ENCODE data around the gene CYB561D1.

The CYB561D1 gene

DNA sequence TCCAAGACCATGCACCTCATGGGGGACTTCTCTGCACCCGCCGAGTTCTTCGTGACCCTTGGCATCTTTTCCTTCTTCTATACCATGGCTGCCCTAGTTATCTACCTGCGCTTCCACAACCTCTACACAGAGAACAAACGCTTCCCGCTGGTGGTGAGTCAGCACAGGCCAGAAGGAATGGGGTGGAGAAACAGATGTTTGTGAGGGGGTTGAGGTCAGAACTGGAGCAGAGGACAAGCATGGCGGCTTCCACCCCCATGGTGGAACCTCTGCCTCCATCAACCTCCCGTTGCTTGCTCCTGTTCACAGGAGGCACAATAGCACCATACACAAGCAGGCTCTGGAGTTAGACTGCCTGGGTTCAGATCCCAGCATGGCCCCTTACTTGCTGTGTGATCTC lies 17.1 kb upstream of the CYB561D1 start:
- Histone ChIP-seq H3K4me1 (ENCODE audit: insufficient read depth, low read length, severe bottlenecking) (no peaks in the 10 kb centered on the region), H4K20me1 (ENCODE audit: insufficient read depth, low read length) (no peaks in the 10 kb centered on the region)
- TF ChIP-seq, protein P1, sequence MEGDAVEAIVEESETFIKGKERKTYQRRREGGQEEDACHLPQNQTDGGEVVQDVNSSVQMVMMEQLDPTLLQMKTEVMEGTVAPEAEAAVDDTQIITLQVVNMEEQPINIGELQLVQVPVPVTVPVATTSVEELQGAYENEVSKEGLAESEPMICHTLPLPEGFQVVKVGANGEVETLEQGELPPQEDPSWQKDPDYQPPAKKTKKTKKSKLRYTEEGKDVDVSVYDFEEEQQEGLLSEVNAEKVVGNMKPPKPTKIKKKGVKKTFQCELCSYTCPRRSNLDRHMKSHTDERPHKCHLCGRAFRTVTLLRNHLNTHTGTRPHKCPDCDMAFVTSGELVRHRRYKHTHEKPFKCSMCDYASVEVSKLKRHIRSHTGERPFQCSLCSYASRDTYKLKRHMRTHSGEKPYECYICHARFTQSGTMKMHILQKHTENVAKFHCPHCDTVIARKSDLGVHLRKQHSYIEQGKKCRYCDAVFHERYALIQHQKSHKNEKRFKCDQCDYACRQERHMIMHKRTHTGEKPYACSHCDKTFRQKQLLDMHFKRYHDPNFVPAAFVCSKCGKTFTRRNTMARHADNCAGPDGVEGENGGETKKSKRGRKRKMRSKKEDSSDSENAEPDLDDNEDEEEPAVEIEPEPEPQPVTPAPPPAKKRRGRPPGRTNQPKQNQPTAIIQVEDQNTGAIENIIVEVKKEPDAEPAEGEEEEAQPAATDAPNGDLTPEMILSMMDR (IDR thresholded peaks at IDR 0.05; ENCODE audit: low read length) = no peak
- no peak for TF ChIP-seq EZH2 (IDR thresholded peaks at IDR 0.05; ENCODE audit: borderline replicate concordance, low read length)

DNA sequence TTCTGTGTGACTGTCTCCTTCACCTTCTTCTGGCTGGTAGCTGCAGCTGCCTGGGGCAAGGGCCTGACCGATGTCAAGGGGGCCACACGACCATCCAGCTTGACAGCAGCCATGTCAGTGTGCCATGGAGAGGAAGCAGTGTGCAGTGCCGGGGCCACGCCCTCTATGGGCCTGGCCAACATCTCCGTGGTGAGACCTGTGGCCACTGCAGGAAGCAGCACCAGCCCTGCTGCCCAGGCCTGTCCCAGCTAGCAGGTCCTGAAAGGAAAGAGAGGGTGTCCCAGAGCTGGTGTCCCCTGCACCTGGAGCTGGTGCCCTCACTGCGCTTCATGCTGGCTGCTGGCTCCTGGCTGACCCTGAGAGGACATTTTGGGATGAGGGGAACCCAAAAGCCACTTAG lies 16.1 kb upstream of the CYB561D1 start:
- H3F3A ChIP-seq (ENCODE audit: insufficient read depth, low read length) = no peaks in the 10 kb centered on the region
- peaks cover under 1% of the 10 kb centered on the region for H3K4me1 ChIP-seq (ENCODE audit: insufficient read depth, low read length, severe bottlenecking)
- no peak overlapping the region for H2AFZ ChIP-seq (ENCODE audit: low read length)
- no peaks in the 10 kb centered on the region for H3K9me2 ChIP-seq (ENCODE audit: low read depth, low read length)
- no peaks in the 10 kb centered on the region for H4K20me1 ChIP-seq (ENCODE audit: insufficient read depth, low read length)
- TF ChIP-seq, protein P1 (IDR thresholded peaks at IDR 0.05; ENCODE audit: low read length) = no peak
- no peak for TF ChIP-seq EZH2 (IDR thresholded peaks at IDR 0.05; ENCODE audit: borderline replicate concordance, low read length)
- no peaks in the 10 kb centered on the region for H3K36me3 ChIP-seq (ENCODE audit: insufficient read depth, low read length)
- no peak overlapping the region for H3K27ac ChIP-seq (ENCODE audit: low read depth, low read length, poor library complexity, severe bottlenecking)
- H3K27me3 ChIP-seq (ENCODE audit: insufficient read depth, low read length) = no peaks in the 10 kb centered on the region; the same call in 1 of the 2 replicates
- H3K4me3 ChIP-seq (ENCODE audit: low read depth, low read length, poor library complexity, severe bottlenecking) = no peak overlapping the region
- no peak overlapping the region for H3K4me2 ChIP-seq (ENCODE audit: low read length)
- no peaks in the 10 kb centered on the region for H3K79me2 ChIP-seq (ENCODE audit: insufficient read depth, low read length)
- no peaks in the 10 kb centered on the region for H3K9me3 ChIP-seq (ENCODE audit: low read length)
- H3K9ac ChIP-seq (ENCODE audit: low read length) = no peak overlapping the region

More for the DNA sequence above, 17.1 kb upstream of the CYB561D1 start:
- no peak overlapping the region for H3K27ac ChIP-seq (ENCODE audit: low read depth, low read length, poor library complexity, severe bottlenecking)
- no peaks in the 10 kb centered on the region for H3F3A ChIP-seq (ENCODE audit: insufficient read depth, low read length)
- H3K79me2 ChIP-seq (ENCODE audit: insufficient read depth, low read length) = no peaks in the 10 kb centered on the region
- H3K9me3 ChIP-seq (ENCODE audit: low read length) = no peaks in the 10 kb centered on the region
- H3K4me3 ChIP-seq (ENCODE audit: low read depth, low read length, poor library complexity, severe bottlenecking) = no peak overlapping the region
- no peak overlapping the region for H3K9ac ChIP-seq (ENCODE audit: low read length)
- H2AFZ ChIP-seq (ENCODE audit: low read length) = no peak overlapping the region
- no peak overlapping the region for H3K4me2 ChIP-seq (ENCODE audit: low read length)
- no peaks in the 10 kb centered on the region for H3K27me3 ChIP-seq (ENCODE audit: insufficient read depth, low read length)
- no peaks in the 10 kb centered on the region for H3K9me2 ChIP-seq (ENCODE audit: low read depth, low read length)
- H3K36me3 ChIP-seq (ENCODE audit: insufficient read depth, low read length) = no peaks in the 10 kb centered on the region

DNA sequence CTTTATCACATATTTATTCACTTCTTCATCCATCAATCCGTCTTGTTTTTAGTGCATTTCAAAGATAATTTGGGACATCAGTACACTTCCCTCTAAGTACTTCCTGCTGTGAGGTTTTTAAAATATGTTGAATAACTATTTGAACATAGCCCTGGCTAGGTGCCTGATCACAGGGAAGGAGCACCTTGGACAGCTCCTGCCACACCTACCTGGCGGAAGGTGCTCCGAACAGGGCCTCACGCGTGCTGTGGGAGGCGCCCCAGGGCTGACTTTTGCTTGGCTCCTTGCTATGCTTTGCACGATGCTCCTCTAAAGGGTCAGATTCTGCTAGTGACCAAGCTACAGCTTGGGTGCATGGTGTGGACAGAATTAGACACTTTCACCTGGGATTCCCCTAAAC lies 15.1 kb upstream of the CYB561D1 start:
- H3K79me2 ChIP-seq (ENCODE audit: insufficient read depth, low read length) = no peaks in the 10 kb centered on the region
- no peak overlapping the region for H3K4me3 ChIP-seq (ENCODE audit: low read depth, low read length, poor library complexity, severe bottlenecking)
- peaks cover 7% of the 10 kb centered on the region for H3K4me1 ChIP-seq (ENCODE audit: insufficient read depth, low read length, severe bottlenecking)
- no peaks in the 10 kb centered on the region for H3K9me2 ChIP-seq (ENCODE audit: low read depth, low read length)
- H3K36me3 ChIP-seq (ENCODE audit: insufficient read depth, low read length) = no peaks in the 10 kb centered on the region
- H3K4me2 ChIP-seq (ENCODE audit: low read length) = no peak overlapping the region
- H3K9me3 ChIP-seq (ENCODE audit: low read length) = no peaks in the 10 kb centered on the region
- TF ChIP-seq, protein P1 (IDR thresholded peaks at IDR 0.05; ENCODE audit: low read length) = peak; percentile 6; the same call in 1 of the 2 replicates
- TF ChIP-seq EZH2 (IDR thresholded peaks at IDR 0.05; ENCODE audit: borderline replicate concordance, low read length) = no peak
- no peak overlapping the region for H3K9ac ChIP-seq (ENCODE audit: low read length)
- no peaks in the 10 kb centered on the region for H4K20me1 ChIP-seq (ENCODE audit: insufficient read depth, low read length)
- no peak overlapping the region for H2AFZ ChIP-seq (ENCODE audit: low read length)
- H3K27me3 ChIP-seq (ENCODE audit: insufficient read depth, low read length) = no peaks in the 10 kb centered on the region; the same call in 1 of the 2 replicates
- no peaks in the 10 kb centered on the region for H3F3A ChIP-seq (ENCODE audit: insufficient read depth, low read length)
- no peak overlapping the region for H3K27ac ChIP-seq (ENCODE audit: low read depth, low read length, poor library complexity, severe bottlenecking)
